Fibroblast of pulmonary artery (primary cell): Measurements from ENCODE around the gene CCNB3.

Experiments used
- DNase-seq: peaks from one replicate; pipeline ENCODE4 v3.0.0-alpha.2; 2010; ENCODE audit warnings: low read depth
- H3K4me3 ChIP-seq: replicated peaks from 2 replicates; pipeline ENCODE4 v1.5.1; 2011; ENCODE audit warnings: low read depth, mild to moderate bottlenecking, control low read depth, low read length, moderate library complexity
- TF ChIP-seq, protein P1 (sequence below): IDR thresholded peaks from 2 replicates; pipeline ENCODE4 v1.5.1; 2011; ENCODE audit warnings: mild to moderate bottlenecking, control low read depth, low read length, inconsistent platforms; ENCODE audit errors: missing control alignments

CCNB3 gene

DNA sequence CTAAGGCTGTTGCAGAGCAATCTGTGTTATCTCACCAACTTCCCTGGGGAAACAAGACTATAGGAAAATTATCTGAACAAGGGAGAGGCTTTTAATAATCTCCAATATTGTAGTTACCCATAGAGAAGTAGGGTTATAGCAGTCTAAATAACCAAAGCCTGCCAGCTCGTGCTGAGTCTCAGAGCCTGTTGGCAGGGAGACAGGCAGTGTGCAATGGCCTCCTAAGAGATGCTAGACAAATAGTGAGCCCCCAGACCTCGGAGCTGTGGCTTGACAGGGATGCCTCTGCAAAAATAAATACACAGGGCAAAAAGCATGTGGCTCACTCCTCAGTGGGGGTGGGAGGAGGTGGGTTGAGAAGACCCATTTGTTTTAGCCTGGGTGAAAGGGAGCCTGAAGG lies 189.3 kb downstream of the CCNB3 start:
- H3K4me3 ChIP-seq = no peak overlapping the region
- TF ChIP-seq, protein P1, sequence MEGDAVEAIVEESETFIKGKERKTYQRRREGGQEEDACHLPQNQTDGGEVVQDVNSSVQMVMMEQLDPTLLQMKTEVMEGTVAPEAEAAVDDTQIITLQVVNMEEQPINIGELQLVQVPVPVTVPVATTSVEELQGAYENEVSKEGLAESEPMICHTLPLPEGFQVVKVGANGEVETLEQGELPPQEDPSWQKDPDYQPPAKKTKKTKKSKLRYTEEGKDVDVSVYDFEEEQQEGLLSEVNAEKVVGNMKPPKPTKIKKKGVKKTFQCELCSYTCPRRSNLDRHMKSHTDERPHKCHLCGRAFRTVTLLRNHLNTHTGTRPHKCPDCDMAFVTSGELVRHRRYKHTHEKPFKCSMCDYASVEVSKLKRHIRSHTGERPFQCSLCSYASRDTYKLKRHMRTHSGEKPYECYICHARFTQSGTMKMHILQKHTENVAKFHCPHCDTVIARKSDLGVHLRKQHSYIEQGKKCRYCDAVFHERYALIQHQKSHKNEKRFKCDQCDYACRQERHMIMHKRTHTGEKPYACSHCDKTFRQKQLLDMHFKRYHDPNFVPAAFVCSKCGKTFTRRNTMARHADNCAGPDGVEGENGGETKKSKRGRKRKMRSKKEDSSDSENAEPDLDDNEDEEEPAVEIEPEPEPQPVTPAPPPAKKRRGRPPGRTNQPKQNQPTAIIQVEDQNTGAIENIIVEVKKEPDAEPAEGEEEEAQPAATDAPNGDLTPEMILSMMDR = no peak
- DNase-seq = no peak
